ENCODE results near the gene WBP1L. TPM values are rescaled to one million over a fixed set of nuclear protein-coding genes. Genes with fewer than 3 reads are reported as not detected.
"Not testable (repeated sequence)": the region's sequence is repeated elsewhere in the genome, so short reads cannot be mapped to it uniquely, and the experiment has no call there.

Gene WBP1L
- polyA plus RNA-seq (2013), result 65.4 and 67.3 TPM in 2 replicates

- Histone ChIP-seq H3K36me3 (ENCODE audit: control insufficient read depth in 1 of 2, insufficient read depth in 2 of 2, low read length in 2 of 2) (no peaks in the 10 kb centered on the region), H4K91ac (ENCODE audit: low read depth, low read length) (peak within 1 kb of the TSS; percentile 96), H2BK120ac (ENCODE audit: insufficient read depth, low read length, poor library complexity) (peak within 1 kb of the TSS; percentile 87), H3K23ac (ENCODE audit: low read length) (no peak within 1 kb of the TSS), H3K14ac (ENCODE audit: low read length) (peak within 1 kb of the TSS; percentile 99), H3K4me3 (ENCODE audit: low read depth, low read length) (peak within 1 kb of the TSS; percentile 98), H3K9me3 (ENCODE audit: insufficient read depth, low read depth, low read length) (peaks cover 2% of the 10 kb centered on the region), H3K27ac (ENCODE audit: low read depth, low read length) (peak within 1 kb of the TSS; percentile 37), H4K12ac (ENCODE audit: low read depth, low read length) (peak within 1 kb of the TSS; percentile 86), H3K79me2 (ENCODE audit: control insufficient read depth, insufficient read depth, low read length, poor library complexity) (peaks cover 9% of the 10 kb centered on the region), H2BK12ac (ENCODE audit: low read length) (peak within 1 kb of the TSS; percentile 31), H3K18ac (ENCODE audit: low read length) (peak within 1 kb of the TSS; percentile 99), H3K9ac (ENCODE audit: low read length) (peak within 1 kb of the TSS; percentile 85), H3K79me1 (ENCODE audit: low read length) (peaks cover 7% of the 10 kb centered on the region), H4K8ac (ENCODE audit: low read depth, low read length) (peak within 1 kb of the TSS; percentile 94), H3K4me1 (ENCODE audit: control insufficient read depth in 1 of 2, insufficient read depth in 2 of 2, low read length in 2 of 2) (peaks cover 5% of the 10 kb centered on the region in 2 experiments), H2AFZ (ENCODE audit: insufficient read depth, low read length, poor library complexity) (peak within 1 kb of the TSS; percentile 93), H3K4me2 (ENCODE audit: low read length) (peak within 1 kb of the TSS; percentile 94), H2BK5ac (ENCODE audit: low read depth, low read length, poor library complexity) (peak within 1 kb of the TSS; percentile 91), H3K27me3 (ENCODE audit: insufficient read depth, low read length) (no peaks in the 10 kb centered on the region), H3K4ac (ENCODE audit: low read depth, low read length) (peak within 1 kb of the TSS; percentile 100), H2AK5ac (ENCODE audit: low read length) (peak within 1 kb of the TSS; percentile 93)
- DNase-seq, result peak; percentile 98 to 99
- no CpG with 5 or more reads among the region's 37 CpGs for WGBS (ENCODE audit: extremely low coverage, insufficient coverage, insufficient read length)
Observed at GRCh38 chr10:102743588-102744373, at the start of gene WBP1L. TSS of gene WBP1L (plus strand) at chr10:102743948. CDS start at chr10:102744054, 106 bp downstream.

- not testable (repeated sequence) for H3K36me3 ChIP-seq (ENCODE audit: control insufficient read depth in 1 of 2, insufficient read depth in 2 of 2, low read length in 2 of 2); H2BK5ac ChIP-seq (ENCODE audit: low read depth, low read length, poor library complexity); H4K12ac ChIP-seq (ENCODE audit: low read depth, low read length); H2BK120ac ChIP-seq (ENCODE audit: insufficient read depth, low read length, poor library complexity); H2AFZ ChIP-seq (ENCODE audit: insufficient read depth, low read length, poor library complexity); H3K14ac ChIP-seq (ENCODE audit: low read length); H3K18ac ChIP-seq (ENCODE audit: low read length); H3K27me3 ChIP-seq (ENCODE audit: insufficient read depth, low read length); H3K27ac ChIP-seq (ENCODE audit: low read depth, low read length); H2BK12ac ChIP-seq (ENCODE audit: low read length); H2AK5ac ChIP-seq (ENCODE audit: low read length); H3K79me1 ChIP-seq (ENCODE audit: low read length); H3K4me1 ChIP-seq (ENCODE audit: control insufficient read depth in 1 of 2, insufficient read depth in 2 of 2, low read length in 2 of 2); H4K8ac ChIP-seq (ENCODE audit: low read depth, low read length); H3K4me3 ChIP-seq (ENCODE audit: low read depth, low read length); H3K79me2 ChIP-seq (ENCODE audit: control insufficient read depth, insufficient read depth, low read length, poor library complexity); H3K9ac ChIP-seq (ENCODE audit: low read length); H3K9me3 ChIP-seq (ENCODE audit: insufficient read depth, low read depth, low read length); H3K4ac ChIP-seq (ENCODE audit: low read depth, low read length); H4K91ac ChIP-seq (ENCODE audit: low read depth, low read length); H3K4me2 ChIP-seq (ENCODE audit: low read length); H3K23ac ChIP-seq (ENCODE audit: low read length)
- WGBS (ENCODE audit: extremely low coverage, insufficient coverage, insufficient read length), result no CpG with 5 or more reads among the region's 10 CpGs
- peak in 1 of 2 donors; percentile 21 for DNase-seq
Observed at GRCh38 chr10:102695401-102695800, 48.3 kb upstream of the WBP1L start.

- H3K27me3 ChIP-seq (ENCODE audit: insufficient read depth, low read length), result no peaks in the 10 kb centered on the region
- no peak overlapping the region for H4K12ac ChIP-seq (ENCODE audit: low read depth, low read length)
- no peak overlapping the region for H2AK5ac ChIP-seq (ENCODE audit: low read length)
- H4K8ac ChIP-seq (ENCODE audit: low read depth, low read length), result no peak overlapping the region
- H3K36me3 ChIP-seq (ENCODE audit: control insufficient read depth in 1 of 2, insufficient read depth in 2 of 2, low read length in 2 of 2), result peaks cover 3 to 10% of the 10 kb centered on the region in 2 experiments
- no peak overlapping the region for H3K23ac ChIP-seq (ENCODE audit: low read length)
- H2AFZ ChIP-seq (ENCODE audit: insufficient read depth, low read length, poor library complexity), result no peak overlapping the region
- H4K91ac ChIP-seq (ENCODE audit: low read depth, low read length), result no peak overlapping the region
- no peak overlapping the region for H3K4me3 ChIP-seq (ENCODE audit: low read depth, low read length)
- H3K27ac ChIP-seq (ENCODE audit: low read depth, low read length), result no peak overlapping the region
- no peak overlapping the region for H3K4ac ChIP-seq (ENCODE audit: low read depth, low read length)
- H2BK120ac ChIP-seq (ENCODE audit: insufficient read depth, low read length, poor library complexity), result no peak overlapping the region
- H3K9me3 ChIP-seq (ENCODE audit: insufficient read depth, low read depth, low read length), result no peaks in the 10 kb centered on the region
- peak in 1 of 2 donors; percentile 29 for DNase-seq
- no peaks in the 10 kb centered on the region for H3K79me1 ChIP-seq (ENCODE audit: low read length)
- no peaks in the 10 kb centered on the region for H3K4me1 ChIP-seq (ENCODE audit: control insufficient read depth in 1 of 2, insufficient read depth in 2 of 2, low read length in 2 of 2)
- no peak overlapping the region for H3K14ac ChIP-seq (ENCODE audit: low read length)
- no peak overlapping the region for H3K18ac ChIP-seq (ENCODE audit: low read length)
- H3K4me2 ChIP-seq (ENCODE audit: low read length), result no peak overlapping the region
- H2BK12ac ChIP-seq (ENCODE audit: low read length), result no peak overlapping the region
- H3K79me2 ChIP-seq (ENCODE audit: control insufficient read depth, insufficient read depth, low read length, poor library complexity), result no peaks in the 10 kb centered on the region
- WGBS (ENCODE audit: extremely low coverage, insufficient coverage, insufficient read length), result no CpG with 5 or more reads among the region's 3 CpGs
- no peak overlapping the region for H3K9ac ChIP-seq (ENCODE audit: low read length)
- no peak overlapping the region for H2BK5ac ChIP-seq (ENCODE audit: low read depth, low read length, poor library complexity)
Observed at GRCh38 chr10:102696736-102697135, 47.0 kb upstream of the WBP1L start.

GRCh38 chr10:102698894-102699293 lies 44.9 kb upstream of the WBP1L start:
- no peak overlapping the region for H2BK12ac ChIP-seq (ENCODE audit: low read length)
- no peak overlapping the region for H3K4me2 ChIP-seq (ENCODE audit: low read length)
- H3K23ac ChIP-seq (ENCODE audit: low read length), result no peak overlapping the region
- WGBS (ENCODE audit: extremely low coverage, insufficient coverage, insufficient read length), result no CpG with 5 or more reads among the region's 2 CpGs
- no peak overlapping the region for H2BK5ac ChIP-seq (ENCODE audit: low read depth, low read length, poor library complexity)
- H3K79me1 ChIP-seq (ENCODE audit: low read length), result no peaks in the 10 kb centered on the region
- H3K4me3 ChIP-seq (ENCODE audit: low read depth, low read length), result no peak overlapping the region
- no peak for DNase-seq
- H4K12ac ChIP-seq (ENCODE audit: low read depth, low read length), result no peak overlapping the region
- H2BK120ac ChIP-seq (ENCODE audit: insufficient read depth, low read length, poor library complexity), result no peak overlapping the region
- H3K36me3 ChIP-seq (ENCODE audit: control insufficient read depth in 1 of 2, insufficient read depth in 2 of 2, low read length in 2 of 2), result peaks cover 3 to 10% of the 10 kb centered on the region in 2 experiments
- no peaks in the 10 kb centered on the region for H3K9me3 ChIP-seq (ENCODE audit: insufficient read depth, low read depth, low read length)
- no peaks in the 10 kb centered on the region for H3K4me1 ChIP-seq (ENCODE audit: control insufficient read depth in 1 of 2, insufficient read depth in 2 of 2, low read length in 2 of 2)
- H4K91ac ChIP-seq (ENCODE audit: low read depth, low read length), result no peak overlapping the region
- no peak overlapping the region for H3K4ac ChIP-seq (ENCODE audit: low read depth, low read length)
- H3K14ac ChIP-seq (ENCODE audit: low read length), result no peak overlapping the region
- H2AK5ac ChIP-seq (ENCODE audit: low read length), result no peak overlapping the region
- H4K8ac ChIP-seq (ENCODE audit: low read depth, low read length), result no peak overlapping the region
- H2AFZ ChIP-seq (ENCODE audit: insufficient read depth, low read length, poor library complexity), result no peak overlapping the region
- no peaks in the 10 kb centered on the region for H3K79me2 ChIP-seq (ENCODE audit: control insufficient read depth, insufficient read depth, low read length, poor library complexity)
- no peak overlapping the region for H3K9ac ChIP-seq (ENCODE audit: low read length)
- no peaks in the 10 kb centered on the region for H3K27me3 ChIP-seq (ENCODE audit: insufficient read depth, low read length)
- H3K18ac ChIP-seq (ENCODE audit: low read length), result no peak overlapping the region
- no peak overlapping the region for H3K27ac ChIP-seq (ENCODE audit: low read depth, low read length)
